ENCODE measurements around the gene MAP3K5. TPM values are rescaled to one million over a fixed set of nuclear protein-coding genes. Genes with fewer than 3 reads are reported as not detected.

Gene MAP3K5
- polyA plus RNA-seq, 3 donors: 9.6 to 12.0 (median 11.1) TPM

- Mint-ChIP-seq H3K4me1 (peaks cover 52% of the 10 kb centered on the region), H3K27me3 (ENCODE audit: low read depth in 3 of 3) (no peaks in the 10 kb centered on the region), H3K4me3 (peak overlapping the region in 1 of 2 donors; percentile 79), H3K9me3 (no peaks in the 10 kb centered on the region), H3K36me3 (peaks cover 12% of the 10 kb centered on the region in 2 donors), H3K27ac (peak overlapping the region; percentile 25 to 89 (median 82))
- no CpG with 5 or more reads among the region's 2 CpGs for WGBS (ENCODE audit: insufficient coverage)
- H3K27ac ChIP-seq (ENCODE audit: low read depth in 1 of 2, low read length in 2 of 2): peak overlapping the region in 1 of 2 donors; percentile 68
- H3K36me3 ChIP-seq (replicated peaks in 1 of 2; ENCODE audit: control insufficient read depth in 1 of 2, insufficient read depth in 2 of 2, low read length in 2 of 2): peaks cover 0 to 7% of the 10 kb centered on the region in 2 donors
- peak in 2 of 3 donors; percentile 19 to 23 for DNase-seq
- H2AFZ ChIP-seq (ENCODE audit: insufficient read depth, low read depth, low read length, poor library complexity, severe bottlenecking): no peak overlapping the region
- no peaks in the 10 kb centered on the region for H3K27me3 ChIP-seq (ENCODE audit: control insufficient read depth in 2 of 2, insufficient read depth in 2 of 2, low read length in 2 of 2)
- H3K4me2 ChIP-seq (replicated peaks; ENCODE audit: extremely low read depth, low read length, poor library complexity, severe bottlenecking): peak overlapping the region; percentile 52
- intact Hi-C loops (cut with micrococcal nuclease): no loop called here
- H3K9ac ChIP-seq (ENCODE audit: insufficient read depth, low read length, poor library complexity, severe bottlenecking): no peak overlapping the region
- H3K9me3 ChIP-seq (replicated peaks in 1 of 2; ENCODE audit: control insufficient read depth in 1 of 2, insufficient read depth in 1 of 2, low read length in 2 of 2): no peaks in the 10 kb centered on the region
- peak overlapping the region in 1 of 3 experiments; percentile 46 for H3K4me3 ChIP-seq (replicated peaks in 1 of 3; ENCODE audit: low read depth in 2 of 3, low read length in 3 of 3)
- H3K4me1 ChIP-seq (ENCODE audit: control insufficient read depth in 1 of 2, insufficient read depth in 2 of 2, low read length in 2 of 2): peaks cover 36 to 51% of the 10 kb centered on the region in 2 donors
- peaks cover 85% of the 10 kb centered on the region for H3K79me2 ChIP-seq (ENCODE audit: insufficient read depth, low read length)
- no peak for TF ChIP-seq CTCF (IDR thresholded peaks at IDR 0.05)
- peaks cover 89% of the 10 kb centered on the region for H4K20me1 ChIP-seq (ENCODE audit: insufficient read depth, low read length)
Observed at GRCh38 chr6:136719280-136720044, 72.8 kb downstream of the MAP3K5 start.

GRCh38 chr6:136718476-136718875, 73.8 kb downstream of the MAP3K5 start:
- peaks cover 34 to 44% of the 10 kb centered on the region in 2 donors for H3K4me1 ChIP-seq (ENCODE audit: control insufficient read depth in 1 of 2, insufficient read depth in 2 of 2, low read length in 2 of 2)
- H3K36me3 ChIP-seq (replicated peaks in 1 of 2; ENCODE audit: control insufficient read depth in 1 of 2, insufficient read depth in 2 of 2, low read length in 2 of 2): peaks cover 0 to 7% of the 10 kb centered on the region in 2 donors
- no CpG with 5 or more reads among the region's 1 CpG for WGBS (ENCODE audit: insufficient coverage)
- no peaks in the 10 kb centered on the region for H3K9me3 ChIP-seq (replicated peaks in 1 of 2; ENCODE audit: control insufficient read depth in 1 of 2, insufficient read depth in 1 of 2, low read length in 2 of 2)
- DNase-seq: no peak
- Mint-ChIP-seq H3K9me3 (no peaks in the 10 kb centered on the region), H3K27ac (peak overlapping the region in 3 of 7 donors; percentile 48 to 57 (median 50)), H3K4me3 (no peak overlapping the region), H3K27me3 (ENCODE audit: low read depth in 3 of 3) (no peaks in the 10 kb centered on the region), H3K36me3 (peaks cover 12 to 14% of the 10 kb centered on the region in 2 donors), H3K4me1 (peaks cover 46% of the 10 kb centered on the region)
- H3K27me3 ChIP-seq (ENCODE audit: control insufficient read depth in 2 of 2, insufficient read depth in 2 of 2, low read length in 2 of 2): no peaks in the 10 kb centered on the region
- no peak overlapping the region for H3K9ac ChIP-seq (ENCODE audit: insufficient read depth, low read length, poor library complexity, severe bottlenecking)
- intact Hi-C loops (cut with micrococcal nuclease): no loop called here
- H3K4me2 ChIP-seq (replicated peaks; ENCODE audit: extremely low read depth, low read length, poor library complexity, severe bottlenecking): no peak overlapping the region
- H3K79me2 ChIP-seq (ENCODE audit: insufficient read depth, low read length): peaks cover 83% of the 10 kb centered on the region
- H4K20me1 ChIP-seq (ENCODE audit: insufficient read depth, low read length): peaks cover 85% of the 10 kb centered on the region
- no peak overlapping the region for H2AFZ ChIP-seq (ENCODE audit: insufficient read depth, low read depth, low read length, poor library complexity, severe bottlenecking)
- no peak for TF ChIP-seq CTCF (IDR thresholded peaks at IDR 0.05)
- no peak overlapping the region for H3K4me3 ChIP-seq (replicated peaks in 1 of 3; ENCODE audit: low read depth in 2 of 3, low read length in 3 of 3)
- H3K27ac ChIP-seq (ENCODE audit: low read depth in 1 of 2, low read length in 2 of 2): no peak overlapping the region

Data from CD14-positive monocyte (primary cell).